22Rv1 (cell line): ENCODE data around the gene LRBA.

Source experiments
- H3K27ac ChIP-seq: fragments of 450-650 bp; 2 replicates; pipeline ENCODE4 v1.5.1; 2017
- ZFX ChIP-seq: fragments of 450-650 bp; IDR thresholded peaks from 2 replicates; pipeline ENCODE4 v1.6.1; 2017; ENCODE audit warnings: antibody characterized with exemption, borderline replicate concordance
- TF ChIP-seq, protein P1 (sequence below): fragments of 450-650 bp; IDR thresholded peaks from 2 replicates; pipeline ENCODE4 v1.5.1; 2017; ENCODE audit warnings: mild to moderate bottlenecking

The LRBA gene

DNA sequence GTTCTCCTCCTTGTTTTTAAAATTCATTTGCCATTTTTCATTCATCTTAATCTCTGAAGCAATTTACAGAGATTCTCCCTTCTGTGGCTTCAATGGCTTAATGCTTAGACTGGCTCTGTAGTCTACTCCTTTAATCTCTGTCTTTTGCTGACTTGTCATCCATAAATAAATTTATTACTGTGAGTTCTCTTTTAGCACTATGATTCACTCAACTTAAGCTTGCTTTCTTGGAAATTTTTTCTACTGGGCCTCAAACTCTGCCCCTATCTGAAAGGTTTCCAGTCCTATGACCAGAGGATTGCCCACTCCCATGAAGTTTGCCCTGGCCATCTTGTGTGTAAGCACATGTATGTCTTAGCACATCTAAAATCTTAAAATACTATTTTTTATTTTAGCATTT is 685.7 kb downstream of the LRBA start:
- no peak for TF ChIP-seq ZFX
- TF ChIP-seq, protein P1, sequence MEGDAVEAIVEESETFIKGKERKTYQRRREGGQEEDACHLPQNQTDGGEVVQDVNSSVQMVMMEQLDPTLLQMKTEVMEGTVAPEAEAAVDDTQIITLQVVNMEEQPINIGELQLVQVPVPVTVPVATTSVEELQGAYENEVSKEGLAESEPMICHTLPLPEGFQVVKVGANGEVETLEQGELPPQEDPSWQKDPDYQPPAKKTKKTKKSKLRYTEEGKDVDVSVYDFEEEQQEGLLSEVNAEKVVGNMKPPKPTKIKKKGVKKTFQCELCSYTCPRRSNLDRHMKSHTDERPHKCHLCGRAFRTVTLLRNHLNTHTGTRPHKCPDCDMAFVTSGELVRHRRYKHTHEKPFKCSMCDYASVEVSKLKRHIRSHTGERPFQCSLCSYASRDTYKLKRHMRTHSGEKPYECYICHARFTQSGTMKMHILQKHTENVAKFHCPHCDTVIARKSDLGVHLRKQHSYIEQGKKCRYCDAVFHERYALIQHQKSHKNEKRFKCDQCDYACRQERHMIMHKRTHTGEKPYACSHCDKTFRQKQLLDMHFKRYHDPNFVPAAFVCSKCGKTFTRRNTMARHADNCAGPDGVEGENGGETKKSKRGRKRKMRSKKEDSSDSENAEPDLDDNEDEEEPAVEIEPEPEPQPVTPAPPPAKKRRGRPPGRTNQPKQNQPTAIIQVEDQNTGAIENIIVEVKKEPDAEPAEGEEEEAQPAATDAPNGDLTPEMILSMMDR = no peak
- no peak overlapping the region for H3K27ac ChIP-seq

DNA sequence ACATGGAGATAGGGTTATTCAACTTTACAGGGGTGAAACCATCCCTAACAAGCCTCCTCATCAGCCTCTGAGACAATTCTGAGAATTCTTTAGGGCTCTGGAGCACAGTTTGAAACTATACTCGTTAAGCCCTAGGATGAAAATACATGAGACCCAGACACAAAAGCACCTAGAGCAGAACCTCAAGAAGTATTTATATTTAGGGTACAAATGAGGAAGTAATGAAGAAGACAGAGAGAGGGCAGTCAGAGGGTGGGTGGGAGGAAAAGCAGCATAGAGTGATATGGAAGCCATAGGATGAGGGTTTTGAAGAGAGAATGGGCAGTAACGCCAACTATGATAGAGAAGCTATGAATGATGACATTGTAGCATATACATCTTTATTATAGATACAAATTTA is 686.6 kb downstream of the LRBA start:
- TF ChIP-seq, protein P1 = no peak
- no peak for TF ChIP-seq ZFX
- no peak overlapping the region for H3K27ac ChIP-seq

DNA sequence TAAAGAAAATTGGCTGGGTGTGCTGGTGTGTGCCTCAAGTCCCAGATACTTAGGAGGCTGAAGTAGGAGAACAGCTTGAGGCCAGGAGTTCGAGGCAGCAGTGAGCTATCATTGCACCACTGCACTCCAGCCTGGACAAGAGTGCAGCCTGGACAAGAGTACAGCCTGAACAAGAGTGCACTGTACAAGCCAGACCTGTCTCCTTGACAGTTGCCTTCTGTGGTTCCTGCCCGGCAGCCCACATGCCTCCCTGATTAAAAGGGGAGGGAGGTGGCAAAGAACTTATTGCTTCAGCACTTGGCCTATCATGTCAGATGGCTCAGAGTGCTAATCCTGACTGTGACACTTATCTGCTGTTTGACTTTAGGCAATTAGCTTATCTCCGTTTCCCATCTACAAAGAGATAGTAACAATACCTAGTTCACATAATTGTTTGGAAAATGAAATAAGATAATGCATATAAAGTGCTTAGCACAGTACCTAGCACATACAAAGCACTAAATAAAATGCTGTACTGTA is 687.8 kb downstream of the LRBA start:
- TF ChIP-seq, protein P1 = no peak
- no peak for TF ChIP-seq ZFX
- no peak overlapping the region for H3K27ac ChIP-seq

DNA sequence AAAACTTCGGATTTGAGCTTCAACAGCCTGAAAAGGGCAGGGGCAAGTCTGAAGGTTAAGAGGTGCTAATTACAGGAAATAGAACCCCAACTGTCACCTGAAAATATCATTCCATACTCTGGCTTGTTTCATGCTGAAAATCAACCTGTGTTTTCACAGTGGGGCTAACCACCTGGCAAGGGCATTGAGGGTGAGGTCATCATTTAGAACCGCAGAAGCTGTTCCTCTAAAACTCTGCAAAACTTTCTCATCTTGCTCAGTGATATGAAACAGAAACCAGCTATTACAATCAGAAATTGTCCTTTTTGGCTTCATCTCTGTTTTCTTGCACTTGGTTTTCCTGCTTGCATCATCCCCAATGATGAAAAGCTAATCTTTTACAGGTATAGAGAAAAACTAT is 689.2 kb downstream of the LRBA start:
- H3K27ac ChIP-seq = no peak overlapping the region
- no peak for TF ChIP-seq ZFX
- TF ChIP-seq, protein P1 = no peak

DNA sequence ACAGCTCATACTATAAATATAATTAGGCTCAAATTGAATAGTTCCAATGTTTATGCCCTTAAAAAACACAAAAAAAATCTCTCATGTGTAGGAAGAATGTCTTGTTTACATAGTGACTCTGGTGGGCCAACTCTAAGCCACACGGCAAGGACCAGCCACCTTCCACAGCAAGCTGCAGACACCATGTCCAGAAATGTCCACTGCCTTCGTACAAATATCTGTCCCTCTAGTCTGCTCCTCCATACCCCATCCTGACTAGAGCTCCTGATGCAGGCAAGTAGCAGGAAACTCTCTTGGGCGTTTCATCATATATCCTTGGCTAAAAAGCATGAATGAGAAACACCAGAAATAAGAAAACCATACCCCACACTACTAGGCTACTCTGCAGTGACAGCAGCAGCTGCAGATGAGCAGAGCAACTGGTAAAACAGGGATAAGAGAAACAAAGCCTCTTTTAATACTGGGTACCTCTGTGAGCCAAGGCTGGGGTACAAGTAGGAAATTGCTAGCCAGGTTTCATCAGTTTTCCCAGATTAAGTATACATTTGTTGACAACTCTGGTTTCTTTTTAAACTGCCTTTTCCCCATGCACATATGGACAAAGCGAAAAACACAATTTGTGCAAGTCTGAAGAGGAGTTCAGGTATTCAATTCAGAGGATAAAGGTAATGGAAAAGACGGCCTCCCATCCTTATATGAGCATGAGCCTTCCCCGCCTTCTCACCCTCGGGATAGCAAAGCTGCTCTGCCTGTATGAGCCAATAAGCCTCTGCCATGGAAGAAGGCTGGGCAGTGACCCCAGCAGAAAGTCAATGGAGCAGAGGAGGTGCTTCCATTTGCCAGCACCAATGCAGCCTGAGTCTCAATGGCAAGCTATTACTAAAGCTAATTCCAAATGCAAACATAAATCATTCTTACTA is 691.4 kb downstream of the LRBA start:
- H3K27ac ChIP-seq = no peak overlapping the region
- TF ChIP-seq, protein P1 = no peak
- no peak for TF ChIP-seq ZFX

DNA sequence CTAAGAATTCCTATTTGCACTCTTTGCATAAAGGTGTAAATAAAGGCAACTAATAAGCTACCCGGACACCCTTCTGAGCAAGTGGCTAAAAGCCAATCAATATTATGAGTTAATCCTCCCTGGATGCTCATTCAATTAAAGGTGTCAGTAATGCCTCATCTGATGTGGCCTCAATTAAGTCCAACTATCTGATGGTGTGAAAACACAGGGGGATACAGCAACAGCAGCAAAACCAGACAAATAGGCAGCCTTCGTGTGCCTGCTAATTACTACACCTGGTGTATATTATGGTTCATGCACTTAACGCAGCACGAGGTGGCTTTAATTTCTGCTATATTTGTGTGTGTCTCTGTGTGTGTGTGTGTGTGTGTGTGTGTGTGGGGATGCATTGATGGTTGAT is 692.4 kb downstream of the LRBA start:
- TF ChIP-seq, protein P1 = no peak
- no peak for TF ChIP-seq ZFX
- no peak overlapping the region for H3K27ac ChIP-seq

DNA sequence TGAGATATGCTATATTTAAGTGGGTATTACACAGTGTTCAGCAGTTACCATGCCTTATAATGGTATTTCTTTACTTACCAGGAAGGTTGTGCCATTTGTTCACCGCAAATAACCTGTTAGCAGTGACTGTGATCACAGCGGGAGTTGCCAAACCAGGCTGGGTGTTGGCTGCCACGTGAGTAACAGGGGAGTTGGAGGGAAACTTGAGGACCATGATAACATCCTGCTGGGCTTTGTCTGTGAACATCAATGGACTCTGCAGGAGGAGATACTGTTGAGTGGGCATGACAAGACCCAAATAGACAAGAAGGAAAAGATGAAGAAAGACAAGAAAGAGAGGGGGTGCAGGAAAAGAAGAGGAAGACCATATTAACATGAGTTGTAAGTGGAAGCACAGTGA is 694.0 kb downstream of the LRBA start:
- TF ChIP-seq ZFX = no peak
- TF ChIP-seq, protein P1 = no peak
- H3K27ac ChIP-seq = no peak overlapping the region
